DMS 273 treated with DMSO at 0.1 percent for 48 hours (cell line): Measurements from ENCODE around the gene ITK.

Experiments used
- DNase-seq: peaks from one replicate; lab custom pipeline; 2025; lab: John Stamatoyannopoulos, UW

ITK gene

DNA sequence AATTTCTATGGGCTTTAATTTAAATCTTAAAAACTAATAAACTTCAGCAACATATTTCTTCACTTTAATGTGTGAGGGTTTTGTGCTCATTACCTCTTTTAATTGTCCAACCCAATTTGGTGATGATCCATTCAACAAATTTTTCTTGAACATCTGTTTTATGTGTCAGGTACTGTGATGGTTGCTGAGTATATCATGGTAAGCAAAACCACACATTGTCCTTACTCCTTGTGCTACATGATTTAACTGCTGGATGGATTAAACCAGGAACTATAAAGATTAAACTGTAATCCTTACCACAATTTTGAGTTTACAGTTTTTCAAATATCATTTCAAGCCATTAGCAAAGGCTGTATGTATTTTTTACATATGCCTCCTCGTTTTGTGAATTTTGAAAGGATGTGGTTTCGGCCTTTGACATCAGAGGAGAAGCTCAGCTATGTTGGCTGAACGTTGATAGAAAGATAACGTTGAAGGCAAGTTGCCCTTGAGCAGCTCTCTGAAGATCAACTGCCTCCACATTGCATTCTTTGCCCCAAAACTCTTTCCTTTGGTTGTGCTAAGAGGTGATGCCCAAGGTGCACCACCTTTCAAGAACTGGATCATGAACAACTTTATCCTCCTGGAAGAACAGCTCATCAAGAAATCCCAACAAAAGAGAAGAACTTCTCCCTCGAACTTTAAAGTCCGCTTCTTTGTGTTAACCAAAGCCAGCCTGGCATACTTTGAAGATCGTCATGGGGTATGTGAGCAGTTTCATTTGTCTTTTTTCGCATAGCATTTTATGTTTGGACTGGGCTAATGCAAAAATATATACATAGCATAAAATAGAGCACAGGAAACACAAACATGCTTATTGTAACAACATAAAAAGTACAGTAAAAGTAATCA is at the start of gene ITK:
ITK (plus strand) TSS at position 467 of the 891 bp plus-strand sequence; CDS start at position 605, 138 bp downstream.
- DNase-seq = no peak

DNA sequence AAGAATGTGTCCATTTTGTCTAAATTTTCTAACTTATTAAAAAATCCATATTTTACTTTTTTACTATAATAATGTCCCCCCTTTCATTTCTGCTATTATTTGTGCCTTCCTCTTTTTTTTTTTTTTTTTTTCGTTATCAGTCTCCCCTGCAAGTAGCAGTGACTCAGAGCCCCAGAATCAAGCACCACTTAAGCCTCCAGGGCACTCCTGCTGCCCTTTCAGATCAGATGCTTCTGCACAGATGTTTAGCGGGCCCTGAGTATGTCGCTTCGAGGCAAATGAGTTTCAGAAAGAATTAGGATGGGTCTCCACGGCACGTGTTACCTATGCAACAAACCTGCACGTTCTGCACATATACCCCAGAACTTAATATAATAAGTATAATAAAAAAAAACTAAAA is 49.7 kb upstream of the ITK start:
- no peak for DNase-seq

DNA sequence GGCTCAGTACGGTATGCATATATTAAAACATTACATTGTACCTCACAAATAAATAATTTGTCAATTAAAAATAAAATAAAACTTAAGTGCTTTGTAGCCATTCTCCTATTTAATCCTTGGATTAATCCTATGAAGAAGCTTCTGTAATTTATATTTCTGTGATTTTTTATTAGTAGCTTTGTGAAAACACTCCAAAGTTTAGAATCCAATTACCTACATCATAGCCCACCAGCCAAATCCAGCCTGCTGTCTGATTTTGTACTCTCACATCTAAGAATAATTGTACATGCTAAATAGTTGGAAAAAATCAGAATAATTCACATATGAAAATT is 48.4 kb upstream of the ITK start:
- DNase-seq = no peak

DNA sequence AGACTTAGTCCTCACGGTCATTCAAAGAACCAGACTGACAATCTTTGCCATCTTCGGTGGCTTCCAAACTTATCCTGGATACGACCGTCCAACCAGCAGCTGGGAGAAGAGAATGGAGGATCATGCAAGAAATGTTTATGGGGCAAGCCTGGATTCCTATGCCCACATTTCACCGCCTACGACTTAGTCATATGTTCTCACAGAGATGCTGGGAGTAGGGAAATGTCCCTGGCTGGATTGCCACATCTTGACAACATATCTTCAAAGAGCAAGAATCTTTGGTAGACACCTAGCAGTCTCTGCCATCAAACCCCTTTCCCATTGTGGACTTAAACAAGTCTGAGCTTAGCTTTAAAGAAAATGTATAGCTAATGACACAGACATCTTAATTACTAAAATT is 42.9 kb upstream of the ITK start:
- no peak for DNase-seq

DNA sequence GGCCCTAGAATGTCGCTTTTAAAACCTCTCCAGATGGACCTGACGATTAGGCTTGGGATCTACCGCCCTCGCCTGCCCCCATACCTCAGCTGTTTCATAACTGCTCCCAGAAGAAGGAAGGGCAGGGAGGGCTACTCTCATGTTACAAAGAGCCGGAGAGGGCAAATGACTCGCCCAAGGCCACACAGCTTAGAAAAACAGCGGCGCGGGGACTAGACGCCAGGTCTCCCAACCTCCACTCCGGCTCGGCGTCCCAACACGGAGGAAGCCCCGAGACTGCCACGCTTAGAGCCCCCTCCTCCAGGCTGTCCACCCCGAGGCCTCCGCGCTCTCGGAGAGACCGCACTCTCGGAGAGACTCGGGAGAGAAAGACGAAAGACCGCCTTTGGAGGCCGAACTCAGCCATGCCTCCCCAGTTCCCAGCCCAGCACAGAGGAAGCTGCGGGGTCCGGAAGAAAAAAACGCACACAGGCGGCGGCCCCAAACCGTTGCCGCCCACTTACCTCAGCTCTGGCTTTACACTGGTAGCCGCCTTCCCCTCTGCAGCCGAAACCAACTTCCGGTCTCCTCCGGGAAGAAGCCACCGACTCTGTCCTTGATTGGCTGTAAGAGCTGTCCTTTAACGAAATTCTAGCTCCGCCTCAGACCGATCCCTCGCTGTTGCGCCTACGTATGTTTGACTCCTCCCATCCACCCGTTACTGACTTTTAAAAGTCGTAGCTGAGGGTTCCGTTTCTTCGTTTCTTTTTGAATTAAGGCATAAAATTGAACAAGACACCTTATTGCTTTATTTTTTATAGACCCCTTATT is 38.1 kb upstream of the ITK start, which contains the start of gene MED7:
MED7 (minus strand) TSS at position 549 of the 810 bp plus-strand sequence. CDS start 3,434 bp downstream, outside the sequence.
- peak; percentile 98 for DNase-seq

DNA sequence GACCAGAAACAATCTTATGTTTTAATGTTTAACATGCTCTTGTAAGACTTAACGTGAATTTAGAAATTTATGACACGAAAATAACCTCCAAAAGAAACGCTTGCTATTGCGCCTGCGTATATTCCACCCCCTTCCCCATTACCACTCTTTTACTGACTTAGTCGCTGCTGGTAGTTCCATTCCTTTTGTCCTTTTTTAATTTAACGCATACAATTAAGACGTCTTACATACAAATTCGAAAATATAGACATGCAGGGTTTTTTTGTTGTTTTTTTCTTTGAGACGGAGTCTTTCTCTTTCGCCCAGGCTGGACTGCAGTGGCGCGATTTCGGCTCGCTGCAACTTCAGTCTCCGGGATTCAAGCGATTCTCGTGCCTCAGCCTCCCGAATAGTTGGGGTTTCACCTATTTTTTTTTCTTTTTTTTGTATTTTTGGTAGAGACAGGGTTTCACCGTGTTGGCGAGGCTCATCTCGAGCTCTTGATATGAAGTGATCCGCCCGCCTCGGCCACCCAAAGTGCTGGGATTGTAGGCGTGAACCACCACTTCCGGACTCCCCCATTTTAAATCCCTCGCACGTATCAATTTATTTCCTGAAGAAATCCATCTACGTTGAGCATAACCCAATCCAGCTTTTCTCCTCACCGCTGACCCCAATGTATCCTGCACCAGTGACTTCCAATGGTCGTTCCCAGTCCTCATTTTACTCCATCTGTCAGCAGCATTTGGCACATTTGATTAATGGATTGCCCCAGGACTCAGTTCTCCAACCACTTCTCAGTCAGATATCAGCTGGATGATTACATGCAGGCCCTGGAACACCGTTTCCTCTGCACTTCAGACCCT is 37.3 kb upstream of the ITK start:
- DNase-seq = peak; percentile 87

DNA sequence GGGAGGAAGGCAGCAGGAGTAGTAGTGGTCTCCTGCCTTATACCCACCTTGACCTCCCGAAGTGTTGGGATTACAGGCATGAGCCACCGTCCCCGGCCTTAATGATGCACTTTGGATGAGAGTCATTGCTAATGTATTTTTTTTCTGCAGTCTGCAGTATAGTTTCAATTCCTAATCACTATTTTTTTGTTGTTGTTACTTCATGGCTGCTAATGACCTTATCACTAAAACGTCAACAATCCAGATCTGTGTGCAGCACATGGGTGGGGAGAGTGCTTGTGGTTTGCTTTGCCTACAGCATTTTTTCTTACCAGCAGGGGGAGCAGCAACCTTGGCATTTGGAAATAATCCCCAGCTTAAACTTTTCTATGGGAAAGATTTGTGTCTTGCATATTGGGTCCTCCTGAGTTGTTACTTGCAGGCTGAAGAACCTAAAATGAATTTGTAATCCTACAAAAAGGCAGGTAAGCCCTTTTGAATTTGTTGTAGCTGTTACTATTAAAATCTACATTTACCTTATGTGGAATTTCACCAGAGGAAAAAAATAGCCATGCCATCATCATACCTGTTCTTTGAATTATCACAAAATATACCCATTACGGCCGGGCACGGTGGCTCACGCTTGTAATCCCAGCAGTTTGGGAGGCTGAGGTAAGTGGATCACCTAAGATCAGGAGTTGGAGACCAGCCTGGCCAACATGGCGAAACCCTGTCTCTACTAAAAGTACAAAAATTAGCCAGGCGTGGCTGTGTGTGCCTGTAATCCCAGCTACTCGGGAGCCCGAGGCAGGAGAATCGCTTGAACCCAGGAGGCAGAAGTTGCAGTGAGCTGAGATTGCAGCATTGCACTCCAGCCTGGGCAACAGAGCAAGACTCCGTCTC is 31.7 kb upstream of the ITK start:
- no peak for DNase-seq

DNA sequence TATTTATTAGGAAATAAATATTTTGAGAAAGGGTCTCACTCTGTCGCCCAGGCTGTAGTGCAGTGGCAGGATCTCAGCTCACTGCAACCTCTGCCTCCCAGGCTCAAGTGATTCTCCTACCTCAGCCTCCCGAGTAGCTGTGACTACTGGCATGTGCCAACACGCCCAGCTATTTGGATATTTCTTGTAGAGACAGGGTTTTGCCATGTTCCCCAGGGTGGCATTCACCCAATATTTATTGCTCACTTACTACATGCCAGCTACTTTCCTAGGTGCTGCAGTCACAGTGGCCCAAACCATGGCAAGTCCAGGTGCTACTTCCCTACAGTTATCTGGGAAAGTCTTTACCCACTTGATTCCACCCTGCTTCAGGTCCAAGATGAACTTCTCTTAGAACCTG is 29.6 kb upstream of the ITK start:
- DNase-seq = no peak

DNA sequence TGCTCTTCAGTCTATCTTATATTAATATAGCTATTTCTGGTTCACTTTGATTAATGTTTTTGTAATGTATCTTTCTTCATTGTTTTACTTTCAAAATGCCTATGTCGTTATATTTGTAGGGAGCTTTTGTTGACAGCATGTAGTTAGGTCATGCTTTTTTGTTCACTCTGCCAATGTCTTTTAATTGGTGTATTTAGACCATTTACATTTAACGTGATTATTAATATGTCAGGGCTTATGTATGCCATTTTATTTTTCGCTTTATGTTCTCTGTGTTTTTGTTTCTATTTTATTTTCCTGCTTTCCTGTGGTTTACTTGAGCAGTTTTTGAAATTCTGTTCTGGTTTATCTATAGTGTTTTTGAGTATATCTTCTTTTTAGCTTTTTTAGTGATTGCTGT is 25.3 kb upstream of the ITK start:
- DNase-seq = no peak

DNA sequence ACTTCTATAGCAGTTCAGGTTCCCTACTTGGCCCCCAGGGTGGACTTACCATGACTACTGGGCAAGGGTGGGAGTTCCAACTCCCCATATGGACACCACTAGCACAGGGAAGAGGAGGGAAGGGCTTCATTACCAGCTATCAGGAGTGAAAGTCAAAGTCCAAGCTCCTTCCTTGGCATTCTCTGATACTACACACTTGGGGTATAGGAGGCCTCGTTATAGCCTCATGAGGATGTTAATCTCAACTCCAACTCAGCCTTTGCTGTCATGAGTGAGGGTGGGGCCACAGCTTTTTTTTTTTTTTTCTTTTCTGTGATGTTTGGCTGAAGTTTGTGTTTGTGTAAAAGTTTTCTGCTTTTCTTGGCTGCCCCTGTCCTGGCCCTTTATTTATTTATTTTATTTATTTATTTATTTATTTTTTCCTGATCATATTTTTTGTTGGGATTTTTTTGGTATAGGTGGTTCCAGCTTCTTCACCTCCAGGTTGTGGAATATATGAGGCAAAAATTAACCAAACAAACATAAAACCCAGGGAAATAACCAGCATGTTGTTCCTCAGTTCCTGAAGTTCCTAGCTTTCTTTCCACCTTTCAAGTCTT is 23.2 kb upstream of the ITK start:
- DNase-seq = no peak

DNA sequence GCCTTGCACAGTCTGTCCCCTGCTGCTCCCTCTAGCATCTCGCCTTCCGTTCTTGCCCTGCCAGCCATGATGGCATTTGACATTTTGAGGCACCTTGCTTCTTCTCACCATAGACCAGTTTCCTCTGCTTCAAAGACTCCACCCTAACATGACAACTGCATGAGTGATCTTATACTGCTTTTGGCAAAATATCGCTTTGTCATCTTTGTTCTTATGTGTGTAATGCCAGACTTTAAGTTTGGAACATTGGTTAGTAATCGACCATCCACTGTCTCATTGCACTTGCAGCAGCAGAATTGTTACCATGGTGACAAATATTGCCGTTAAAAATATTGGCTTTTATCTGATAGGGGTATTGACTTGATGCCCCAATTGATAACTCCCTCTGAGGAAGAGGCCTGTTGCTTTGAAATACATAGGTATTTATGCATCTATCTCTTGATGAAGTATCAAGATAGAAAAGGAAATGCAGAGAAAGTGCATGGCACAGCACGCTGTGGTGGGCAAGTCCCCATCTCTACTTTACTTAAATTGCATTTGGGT is 21.4 kb upstream of the ITK start:
- DNase-seq = no peak

DNA sequence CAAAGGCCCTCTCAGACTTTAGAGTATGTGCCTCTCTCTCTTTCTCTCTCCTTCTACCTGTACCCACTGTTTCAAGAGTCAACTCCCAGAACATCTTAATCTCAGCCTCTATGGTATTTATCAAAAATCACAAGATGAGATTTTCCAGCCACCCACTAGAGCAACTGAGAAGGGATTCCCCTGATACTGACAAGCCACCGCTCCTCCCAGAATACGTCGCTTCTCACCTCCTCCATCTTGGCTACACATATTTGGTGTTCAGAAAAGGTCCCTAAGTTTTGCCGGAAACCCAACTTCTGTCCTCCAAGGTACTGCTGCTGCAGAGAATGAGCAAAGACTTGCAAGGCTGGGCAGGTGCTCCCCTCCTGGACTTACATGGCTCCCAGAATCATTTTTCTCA is 20.6 kb upstream of the ITK start:
- no peak for DNase-seq

DNA sequence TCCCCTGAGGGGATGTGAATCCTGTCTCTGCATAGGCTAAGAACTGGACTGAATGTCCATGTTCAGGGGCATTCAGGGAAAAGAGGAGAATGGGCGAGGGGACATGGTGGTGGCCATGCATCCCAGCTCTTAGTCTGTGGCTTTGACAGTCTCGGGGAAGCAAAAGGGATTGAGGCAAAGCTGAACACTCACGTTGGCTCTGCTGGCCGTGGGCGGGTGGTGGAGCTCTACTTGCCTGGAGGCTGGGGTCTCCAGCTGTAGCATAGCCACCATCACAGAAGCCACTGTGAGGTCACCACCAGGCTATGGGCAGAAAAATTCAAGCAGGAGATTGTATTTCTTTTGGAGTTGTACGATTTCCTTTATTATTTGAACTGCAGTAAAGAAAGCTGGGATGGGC is 18.6 kb upstream of the ITK start:
- DNase-seq = no peak

DNA sequence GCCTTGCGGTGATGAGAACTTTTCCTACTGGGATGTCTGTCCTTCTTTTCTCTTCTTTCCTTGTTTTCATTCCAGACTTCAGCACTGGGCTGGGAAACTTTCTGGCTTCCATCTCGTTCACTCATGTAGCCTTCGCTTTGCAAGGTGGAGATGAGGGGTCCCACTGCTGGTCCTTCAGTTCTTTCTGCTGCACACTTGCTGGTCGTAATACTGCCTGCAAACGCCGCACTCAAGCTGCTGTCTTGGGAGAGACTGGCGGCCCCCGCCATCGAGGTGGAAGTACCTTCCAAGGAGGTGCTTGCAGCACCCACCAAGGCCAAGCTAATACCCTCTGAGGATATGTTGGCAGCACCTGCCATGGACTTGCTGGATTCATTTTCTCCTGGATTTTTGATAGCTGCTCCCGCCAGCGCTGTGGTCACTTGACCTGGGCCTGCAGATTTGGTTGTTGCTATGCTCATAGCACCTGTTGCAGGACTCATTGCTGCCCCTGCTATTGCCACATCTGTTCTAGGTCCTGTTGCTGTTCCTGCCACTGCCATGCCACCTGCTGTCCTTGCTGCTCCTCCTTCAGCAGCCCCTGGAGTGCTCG is 17.6 kb upstream of the ITK start:
- no peak for DNase-seq

DNA sequence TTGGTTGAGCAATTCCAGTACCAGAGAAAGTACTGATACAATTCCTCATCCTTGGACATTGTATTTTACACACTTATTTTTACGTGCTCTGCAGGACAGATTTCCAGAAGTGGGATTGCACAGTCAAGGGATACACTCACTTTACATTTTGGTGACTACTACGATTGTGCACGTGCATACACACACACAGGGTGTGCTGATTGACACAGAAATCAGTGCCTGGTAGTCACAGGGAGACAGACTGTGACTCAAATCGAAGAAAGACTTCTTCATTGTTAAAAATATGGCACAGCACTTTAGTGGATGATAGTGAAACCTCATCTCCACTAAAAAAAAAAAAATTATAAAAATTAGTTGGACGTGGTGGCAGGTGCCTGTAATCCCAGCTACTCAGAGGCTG is 16.1 kb upstream of the ITK start:
- no peak for DNase-seq

DNA sequence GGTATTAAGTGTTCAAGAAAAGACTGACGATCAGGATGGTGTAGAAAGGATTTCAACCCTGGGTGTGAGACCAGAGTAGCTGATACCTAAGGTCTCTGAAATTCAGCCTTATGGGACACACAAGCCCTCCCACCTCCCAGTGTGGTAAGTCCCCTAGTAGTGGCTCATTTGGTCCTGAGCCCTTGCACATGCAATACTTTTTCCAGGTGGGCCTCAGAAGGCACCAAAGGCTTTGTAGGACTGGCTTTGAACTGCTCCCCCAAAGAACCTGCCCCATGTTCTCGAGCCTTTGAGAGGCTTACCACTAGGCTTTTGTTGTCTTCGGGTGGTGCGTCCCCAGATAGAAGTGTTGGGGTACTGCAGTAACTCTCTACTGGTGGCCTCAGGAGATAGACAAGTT is 15.4 kb upstream of the ITK start:
- no peak for DNase-seq

DNA sequence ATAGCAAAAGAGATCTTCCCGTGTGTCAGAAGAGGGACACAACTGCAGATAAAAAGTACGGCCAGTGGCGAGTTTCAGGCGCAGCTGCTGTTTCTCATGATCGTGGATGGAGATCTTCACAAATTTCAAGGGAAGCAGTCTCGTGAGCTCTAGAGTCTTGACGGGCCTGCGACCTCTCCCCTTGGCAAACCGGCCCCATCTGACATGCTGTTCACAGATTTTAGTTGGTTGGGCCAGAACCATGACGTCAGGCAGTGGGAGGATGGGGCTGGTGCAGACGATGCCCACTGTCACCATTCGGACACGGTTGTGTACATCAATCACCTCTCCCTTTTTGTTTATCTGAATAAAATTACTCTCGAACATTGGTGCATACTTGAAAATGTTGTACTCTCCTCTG is 15.0 kb upstream of the ITK start:
- DNase-seq = no peak

DNA sequence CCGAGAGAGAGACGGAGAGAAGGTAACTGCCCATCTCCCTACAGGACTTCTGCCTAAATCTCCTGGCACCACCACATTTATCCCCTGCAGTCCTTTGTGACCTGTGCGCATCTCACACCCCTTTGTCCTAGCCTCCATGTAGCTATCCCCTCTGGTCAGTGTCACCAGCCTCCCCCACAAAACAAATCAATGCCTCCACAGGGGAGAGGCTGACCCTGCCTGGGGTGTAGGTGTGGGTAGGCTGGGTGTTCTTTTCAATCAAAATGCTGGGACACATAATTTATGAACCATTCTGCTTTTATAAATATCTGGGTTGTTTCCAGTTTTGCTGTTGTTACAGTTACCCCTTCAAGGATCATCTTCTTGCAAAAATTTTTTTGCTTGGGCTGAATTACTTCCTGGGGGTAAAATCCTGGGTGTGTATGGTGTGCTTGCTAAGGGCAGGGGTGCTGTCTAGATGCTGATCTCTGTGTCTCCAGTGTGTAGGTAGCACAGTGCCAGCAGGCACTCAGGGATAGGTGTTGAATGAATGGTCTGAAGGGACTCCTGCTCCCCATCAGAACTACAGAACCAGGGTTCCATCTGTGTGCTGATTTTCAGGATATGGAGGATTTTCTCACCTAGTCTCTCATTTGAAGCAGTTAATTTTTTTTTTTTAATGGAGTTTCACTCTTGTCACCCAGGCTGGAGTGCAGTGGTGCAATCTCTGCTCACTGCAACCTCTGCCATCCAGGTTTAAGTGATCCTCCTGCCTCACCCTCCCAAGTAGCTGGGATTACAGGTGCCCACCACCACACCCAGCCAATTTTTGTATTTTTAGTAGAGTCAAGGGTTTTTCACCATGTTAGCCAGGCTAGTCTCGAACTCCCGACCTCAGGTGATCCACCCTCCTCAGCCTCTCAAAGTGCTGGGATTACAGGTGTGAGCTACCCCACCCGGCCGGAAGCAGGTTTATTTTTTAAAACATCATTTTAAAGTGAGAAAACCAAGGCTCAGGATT is 14.1 kb upstream of the ITK start, which contains the start of gene GARIN3:
GARIN3 (minus strand) TSS at position 51 of the 1,000 bp plus-strand sequence. CDS start 96 bp downstream, outside the sequence.
- no peak for DNase-seq

DNA sequence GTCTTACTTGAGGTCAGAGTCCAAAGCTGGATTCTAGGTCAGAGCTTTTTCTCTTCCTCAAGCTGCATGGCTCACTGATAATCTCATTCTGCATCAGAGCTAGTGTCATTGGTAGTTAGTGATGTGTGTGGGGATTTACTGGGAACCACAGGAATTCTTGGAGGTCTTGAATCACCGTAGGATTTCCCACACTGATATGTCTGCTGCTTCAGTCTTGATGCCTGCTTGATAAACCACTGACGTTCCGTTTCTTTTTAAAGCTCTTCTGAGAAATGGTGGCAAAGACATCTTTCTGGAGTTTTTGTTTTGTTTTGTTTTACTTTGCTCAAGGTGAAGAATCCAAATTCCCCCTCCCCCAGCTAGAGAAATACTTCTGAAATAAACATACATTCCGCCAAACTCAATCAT is 13.4 kb upstream of the ITK start:
- DNase-seq = no peak
